Measurements from ENCODE around the gene FXR1.

Gene FXR1

GRCh38 chr3:180910823-180911222, 1.6 kb upstream of the FXR1 start:
- FAIRE-seq (no peak), DNase-seq (ENCODE audit: insufficient read length) (no peak)
- TF ChIP-seq POLR2A (IDR thresholded peaks at IDR 0.05; ENCODE audit: low read depth, low read length) = no peak
- TF ChIP-seq POLR2AphosphoS5 (IDR thresholded peaks at IDR 0.05; ENCODE audit: low read depth, low read length) = no peak
- TF ChIP-seq TAF1 (IDR thresholded peaks at IDR 0.05; ENCODE audit: borderline replicate concordance, low read depth, low read length) = no peak

- no peak for TF ChIP-seq TAF1 (IDR thresholded peaks at IDR 0.05; ENCODE audit: borderline replicate concordance, low read depth, low read length)
- DNase-seq (ENCODE audit: insufficient read length) (no peak), FAIRE-seq (no peak)
These were observed 580 bp upstream of the FXR1 start for GRCh38 chr3:180911876-180912303.

- FAIRE-seq (peak; percentile 14), DNase-seq (ENCODE audit: insufficient read length) (no peak)
- TF ChIP-seq POLR2A (IDR thresholded peaks at IDR 0.05; ENCODE audit: low read depth, low read length) (no peak), POLR2AphosphoS5 (IDR thresholded peaks at IDR 0.05; ENCODE audit: low read depth, low read length) (no peak), TAF1 (IDR thresholded peaks at IDR 0.05; ENCODE audit: borderline replicate concordance, low read depth, low read length) (no peak)
These were observed 1.3 kb downstream of the FXR1 start for GRCh38 chr3:180913581-180914404.

GRCh38 chr3:180918542-180918941, 6.1 kb downstream of the FXR1 start:
- FAIRE-seq = no peak
- DNase-seq (ENCODE audit: insufficient read length) = no peak
- TF ChIP-seq POLR2A (IDR thresholded peaks at IDR 0.05; ENCODE audit: low read depth, low read length) (no peak), POLR2AphosphoS5 (IDR thresholded peaks at IDR 0.05; ENCODE audit: low read depth, low read length) (no peak), TAF1 (IDR thresholded peaks at IDR 0.05; ENCODE audit: borderline replicate concordance, low read depth, low read length) (no peak)

- no peak for DNase-seq (ENCODE audit: insufficient read length)
- no peak for FAIRE-seq
- no peak for TF ChIP-seq POLR2AphosphoS5 (IDR thresholded peaks at IDR 0.05; ENCODE audit: low read depth, low read length)
- no peak for TF ChIP-seq POLR2A (IDR thresholded peaks at IDR 0.05; ENCODE audit: low read depth, low read length)
- no peak for TF ChIP-seq TAF1 (IDR thresholded peaks at IDR 0.05; ENCODE audit: borderline replicate concordance, low read depth, low read length)
These were observed 9.8 kb downstream of the FXR1 start for GRCh38 chr3:180922242-180922641.

- no peak for FAIRE-seq
These were observed 11.1 kb downstream of the FXR1 start for GRCh38 chr3:180923561-180923960.

GRCh38 chr3:180926526-180926925, 14.1 kb downstream of the FXR1 start:
- FAIRE-seq (no peak), DNase-seq (ENCODE audit: insufficient read length) (no peak)
- TF ChIP-seq TAF1 (IDR thresholded peaks at IDR 0.05; ENCODE audit: borderline replicate concordance, low read depth, low read length) = no peak
- TF ChIP-seq POLR2A (IDR thresholded peaks at IDR 0.05; ENCODE audit: low read depth, low read length) = no peak
- no peak for TF ChIP-seq POLR2AphosphoS5 (IDR thresholded peaks at IDR 0.05; ENCODE audit: low read depth, low read length)

More at GRCh38 chr3:180923561-180923960, 11.1 kb downstream of the FXR1 start:
- TF ChIP-seq POLR2AphosphoS5 (IDR thresholded peaks at IDR 0.05; ENCODE audit: low read depth, low read length) (no peak), POLR2A (IDR thresholded peaks at IDR 0.05; ENCODE audit: low read depth, low read length) (no peak), TAF1 (IDR thresholded peaks at IDR 0.05; ENCODE audit: borderline replicate concordance, low read depth, low read length) (no peak)
- no peak for DNase-seq (ENCODE audit: insufficient read length)

GRCh38 chr3:180929376-180929775, 16.9 kb downstream of the FXR1 start:
- TF ChIP-seq POLR2AphosphoS5 (IDR thresholded peaks at IDR 0.05; ENCODE audit: low read depth, low read length) (no peak), TAF1 (IDR thresholded peaks at IDR 0.05; ENCODE audit: borderline replicate concordance, low read depth, low read length) (no peak), POLR2A (IDR thresholded peaks at IDR 0.05; ENCODE audit: low read depth, low read length) (no peak)
- DNase-seq (ENCODE audit: insufficient read length) (no peak), FAIRE-seq (no peak)

GRCh38 chr3:180930526-180930925, 18.1 kb downstream of the FXR1 start:
- DNase-seq (ENCODE audit: insufficient read length) (no peak), FAIRE-seq (no peak)
- TF ChIP-seq TAF1 (IDR thresholded peaks at IDR 0.05; ENCODE audit: borderline replicate concordance, low read depth, low read length) = no peak
- TF ChIP-seq POLR2AphosphoS5 (IDR thresholded peaks at IDR 0.05; ENCODE audit: low read depth, low read length) = no peak
- no peak for TF ChIP-seq POLR2A (IDR thresholded peaks at IDR 0.05; ENCODE audit: low read depth, low read length)

GRCh38 chr3:180932819-180933218, 20.3 kb downstream of the FXR1 start:
- DNase-seq (ENCODE audit: insufficient read length) (no peak), FAIRE-seq (no peak)
- TF ChIP-seq TAF1 (IDR thresholded peaks at IDR 0.05; ENCODE audit: borderline replicate concordance, low read depth, low read length) (no peak), POLR2A (IDR thresholded peaks at IDR 0.05; ENCODE audit: low read depth, low read length) (no peak), POLR2AphosphoS5 (IDR thresholded peaks at IDR 0.05; ENCODE audit: low read depth, low read length) (no peak)

- FAIRE-seq (no peak), DNase-seq (ENCODE audit: insufficient read length) (no peak)
- no peak for TF ChIP-seq TAF1 (IDR thresholded peaks at IDR 0.05; ENCODE audit: borderline replicate concordance, low read depth, low read length)
- no peak for TF ChIP-seq POLR2AphosphoS5 (IDR thresholded peaks at IDR 0.05; ENCODE audit: low read depth, low read length)
- no peak for TF ChIP-seq POLR2A (IDR thresholded peaks at IDR 0.05; ENCODE audit: low read depth, low read length)
These were observed 22.2 kb downstream of the FXR1 start for GRCh38 chr3:180934638-180935037.

- FAIRE-seq = no peak
- TF ChIP-seq TAF1 (IDR thresholded peaks at IDR 0.05; ENCODE audit: borderline replicate concordance, low read depth, low read length) (no peak), POLR2A (IDR thresholded peaks at IDR 0.05; ENCODE audit: low read depth, low read length) (no peak), POLR2AphosphoS5 (IDR thresholded peaks at IDR 0.05; ENCODE audit: low read depth, low read length) (no peak)
- no peak for DNase-seq (ENCODE audit: insufficient read length)
These were observed 28.4 kb downstream of the FXR1 start for GRCh38 chr3:180940826-180941225.
